ENCODE measurements around the gene AGAP2.
A peak's percentile ranks its signal among the peaks of the same experiment; 100 is the strongest.
"Not testable (repeated sequence)": the region's sequence is repeated elsewhere in the genome, so short reads cannot be mapped to it uniquely, and the experiment has no call there.

The AGAP2 gene

GRCh38 chr12:57694459-57695019, 44.0 kb downstream of the AGAP2 start:
- peak; percentile 6 for DNase-seq (ENCODE audit: low spot score)

DNA sequence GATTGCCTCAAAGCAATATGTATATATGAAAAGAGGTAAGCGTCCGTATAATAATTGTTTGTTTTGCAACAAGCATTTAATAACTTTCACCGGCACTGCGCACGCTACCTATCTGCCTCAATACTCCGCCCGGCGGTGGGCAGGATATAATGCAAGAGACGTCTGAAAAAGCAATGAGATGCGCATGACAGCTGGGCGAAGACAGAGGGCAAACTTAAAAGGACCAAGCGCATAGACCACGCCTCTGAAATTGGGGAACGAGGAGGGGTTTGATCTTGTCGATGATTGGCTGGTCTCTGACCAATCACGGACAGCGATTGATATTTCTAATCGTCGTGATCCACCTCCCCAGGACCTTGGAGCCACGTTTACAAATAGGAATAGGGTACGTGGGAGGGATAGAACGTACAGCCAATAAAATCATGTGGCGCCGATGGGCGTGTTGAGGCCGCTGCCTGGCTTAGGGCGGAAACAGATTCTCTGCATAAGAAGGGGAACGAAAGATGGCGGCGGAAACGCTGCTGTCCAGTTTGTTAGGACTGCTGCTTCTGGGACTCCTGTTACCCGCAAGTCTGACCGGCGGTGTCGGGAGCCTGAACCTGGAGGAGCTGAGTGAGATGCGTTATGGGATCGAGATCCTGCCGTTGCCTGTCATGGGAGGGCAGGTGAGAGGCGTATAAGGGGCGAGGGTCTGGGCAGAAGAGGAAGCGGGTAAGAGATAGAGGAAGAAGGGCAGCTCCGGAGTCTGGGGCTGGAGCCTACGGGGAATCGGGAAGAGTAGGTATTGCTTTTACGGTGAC, 44.7 kb downstream of the AGAP2 start, which contains the start of gene OS9:
Gene OS9, plus strand, starts transcription at position 474 of the 800 bp plus-strand sequence. Its CDS starts 30 bp downstream, at position 504.
- DNase-seq (ENCODE audit: low spot score), result peak; percentile 99

DNA sequence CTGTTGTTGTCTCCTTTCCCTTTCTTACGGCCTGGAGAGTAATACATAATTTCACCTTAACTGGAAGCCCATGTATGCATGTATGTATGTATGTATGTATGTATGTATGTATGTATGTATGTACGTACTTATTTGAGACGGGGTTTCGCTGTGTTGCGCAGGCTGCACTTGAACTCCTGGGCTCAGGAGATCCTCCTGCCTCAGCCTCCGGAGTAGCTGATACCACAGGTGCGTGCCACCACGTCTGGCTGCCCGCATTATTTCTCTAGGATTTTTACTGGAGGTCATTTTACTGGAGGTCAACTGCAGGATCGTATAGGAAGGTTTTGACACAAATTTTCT, 45.3 kb downstream of the AGAP2 start:
- no peak for DNase-seq (ENCODE audit: low spot score)

DNA sequence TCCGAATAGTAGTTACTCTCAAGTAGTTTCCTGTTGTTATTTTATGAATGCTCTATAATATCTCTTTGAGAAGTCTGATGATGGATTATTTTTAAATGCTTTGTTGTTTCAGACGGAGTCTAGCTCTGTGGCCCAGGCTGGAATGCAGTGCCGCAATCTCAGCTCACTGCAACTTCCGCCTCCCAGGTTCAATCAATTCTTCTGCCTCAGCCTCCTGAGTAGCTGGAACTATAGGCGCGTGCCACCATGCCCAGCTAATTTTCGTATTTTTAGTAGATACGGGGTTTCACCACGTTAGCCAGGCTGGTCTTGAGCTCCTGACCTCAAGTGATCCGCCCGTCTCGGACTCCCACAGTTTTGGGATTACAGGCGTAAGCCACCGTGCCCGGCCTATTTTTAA, 46.0 kb downstream of the AGAP2 start:
- DNase-seq (ENCODE audit: low spot score), result no peak

- no peak for DNase-seq (ENCODE audit: low spot score)
These were observed 49.6 kb downstream of the AGAP2 start for GRCh38 chr12:57688931-57689330.

GRCh38 chr12:57687862-57688261, 50.7 kb downstream of the AGAP2 start:
- no peak for DNase-seq (ENCODE audit: low spot score)

GRCh38 chr12:57679697-57680096, 58.8 kb downstream of the AGAP2 start:
- no peak for DNase-seq (ENCODE audit: low spot score)

DNA sequence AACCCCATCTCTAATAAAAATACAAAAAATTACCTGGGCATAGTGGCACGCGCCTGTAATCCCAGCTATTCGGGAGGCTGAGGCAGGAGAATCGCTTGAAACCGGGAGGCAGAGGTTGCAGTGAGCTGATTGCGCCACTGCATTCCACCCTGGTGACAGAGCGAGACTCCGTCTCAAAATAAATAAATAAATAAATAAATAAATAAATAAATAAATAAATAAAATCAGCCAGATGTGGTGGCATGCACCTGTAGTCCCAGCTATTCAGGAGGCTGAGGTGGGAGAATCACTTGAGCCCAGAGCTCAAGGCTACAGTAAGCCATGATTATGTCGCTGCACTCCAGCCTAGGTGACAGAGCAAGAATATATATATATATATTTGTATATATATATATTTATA, 60.6 kb downstream of the AGAP2 start:
- DNase-seq (ENCODE audit: low spot score), result not testable (repeated sequence)

GRCh38 chr12:57674691-57675090, 63.9 kb downstream of the AGAP2 start:
- DNase-seq (ENCODE audit: low spot score), result no peak

Measured in kidney capillary endothelial cell (primary cell).